Stomach (tissue), 4 donors: ENCODE measurements around the gene ZNF112.

Source experiments
- CTCF ChIP-seq, 7 experiments: fragments of 450-650 bp in 4 of 7; fragments of 200-600 bp in 3 of 7; sonication (generic) in 3 of 7; IDR thresholded peaks; one replicate each; pipeline ENCODE4 v1.5.1; 2016 to 2019; ENCODE audit warnings: antibody characterized with exemption in 7 of 7, control low read depth in 2 of 7, mild to moderate bottlenecking in 1 of 7
- EP300 ChIP-seq: sonication (generic); formaldehyde crosslinking; IDR thresholded peaks from one replicate; pipeline ENCODE4 v1.6.1; 2017; ENCODE audit warnings: antibody characterized with exemption
- POLR2A ChIP-seq, 4 donors: fragments of 450-650 bp; IDR thresholded peaks; one replicate each; pipeline ENCODE4 v1.6.1; 2016; ENCODE audit warnings: antibody characterized with exemption in 4 of 4, control low read depth in 2 of 4, mild to moderate bottlenecking in 1 of 4, moderate library complexity in 1 of 4
- POLR2AphosphoS5 ChIP-seq, 3 donors: sonication (generic); formaldehyde crosslinking; IDR thresholded peaks; one replicate each; pipeline ENCODE4 v1.6.1; 2016; ENCODE audit warnings: antibody characterized with exemption in 3 of 3

- TF ChIP-seq CTCF (IDR thresholded peaks at IDR 0.05) (no peak), EP300 (no peak), POLR2A (IDR thresholded peaks at IDR 0.05) (no peak), POLR2AphosphoS5 (IDR thresholded peaks at IDR 0.05) (no peak)
Observed at GRCh38 chr19:44308011-44308410, 48.5 kb downstream of the ZNF112 start.
